Stimulated activated CD4-positive, alpha-beta T cell treated with anti-CD3 and anti-CD28 coated beads, Interleukin-1b, Interleukin-23, amount 100 ng/mL, for 48 hours (primary cell): ENCODE results near the gene PPIF.

Source experiments
- DNase-seq: peaks from one replicate; pipeline ENCODE4 v3.0.0-alpha.2; 2020

Gene PPIF

GRCh38 chr10:79349766-79350406 lies 2.6 kb downstream of the PPIF start:
- no peak for DNase-seq

GRCh38 chr10:79350407-79351154 lies 3.3 kb downstream of the PPIF start:
- no peak for DNase-seq

GRCh38 chr10:79351332-79351731 lies 4.1 kb downstream of the PPIF start:
- no peak for DNase-seq

GRCh38 chr10:79352035-79352877 lies 5.0 kb downstream of the PPIF start:
- no peak for DNase-seq

- DNase-seq = no peak
Observed at GRCh38 chr10:79353000-79353406, 5.7 kb downstream of the PPIF start.

- DNase-seq = no peak
Observed at GRCh38 chr10:79353726-79354125, 6.5 kb downstream of the PPIF start.

- DNase-seq = no peak
Observed at GRCh38 chr10:79354141-79354540, 6.9 kb downstream of the PPIF start.

- DNase-seq = no peak
Observed at GRCh38 chr10:79354615-79355014, 7.3 kb downstream of the PPIF start.

GRCh38 chr10:79355420-79356017 lies 8.2 kb downstream of the PPIF start:
- no peak for DNase-seq

- DNase-seq = no peak
Observed at GRCh38 chr10:79356104-79356503, 8.8 kb downstream of the PPIF start.

GRCh38 chr10:79357180-79357579 lies 9.9 kb downstream of the PPIF start:
- no peak for DNase-seq

- DNase-seq = no peak
Observed at GRCh38 chr10:79358811-79359210, 11.5 kb downstream of the PPIF start.

- DNase-seq = no peak
Observed at GRCh38 chr10:79359816-79360498, 12.7 kb downstream of the PPIF start.

GRCh38 chr10:79360499-79361342 lies 13.5 kb downstream of the PPIF start:
- no peak for DNase-seq

GRCh38 chr10:79361726-79362397 lies 14.6 kb downstream of the PPIF start:
- DNase-seq = no peak

GRCh38 chr10:79367426-79368189 lies 20.3 kb downstream of the PPIF start:
- no peak for DNase-seq

GRCh38 chr10:79372871-79373270 lies 25.6 kb downstream of the PPIF start:
- DNase-seq = no peak

- DNase-seq = peak; percentile 67
Observed at GRCh38 chr10:79374312-79375191, 27.3 kb downstream of the PPIF start.
